Osteoblast (primary cell): ENCODE measurements around the gene OPCML. TPM values are rescaled to one million over a fixed set of nuclear protein-coding genes. Genes with fewer than 3 reads are reported as not detected.

ENCODE experiments used
- DNase-seq: peaks from one replicate; pipeline ENCODE4 v3.0.0; 2011; ENCODE audit warnings: low spot score, mixed read lengths; ENCODE audit not compliant: insufficient read length; ENCODE audit errors: missing footprints
- H2AFZ ChIP-seq: 2 replicates; pipeline ENCODE4 v1.6.0; 2011; ENCODE audit warnings: mild to moderate bottlenecking, low read length
- H3K27ac ChIP-seq: 2 replicates; pipeline ENCODE4 v1.5.1; 2011; ENCODE audit warnings: mild to moderate bottlenecking, low read depth, low read length, moderate library complexity
- H3K27me3 ChIP-seq: 2 replicates; pipeline ENCODE4 v1.6.0; 2012; ENCODE audit warnings: mild to moderate bottlenecking, control low read depth, inconsistent platforms, low read length, moderate library complexity; ENCODE audit not compliant: insufficient read depth
- H3K36me3 ChIP-seq: 2 replicates; pipeline ENCODE4 v1.5.1; 2011; ENCODE audit warnings: mild to moderate bottlenecking, low read length, control low read depth, moderate library complexity; ENCODE audit not compliant: insufficient read depth
- H3K4me1 ChIP-seq: 2 replicates; pipeline ENCODE4 v1.5.1; 2011; ENCODE audit warnings: mild to moderate bottlenecking, low read length, control low read depth, moderate library complexity; ENCODE audit not compliant: insufficient read depth
- H3K4me2 ChIP-seq: 2 replicates; pipeline ENCODE4 v1.6.0; 2011; ENCODE audit warnings: mild to moderate bottlenecking, low read length; ENCODE audit not compliant: insufficient read depth
- H3K4me3 ChIP-seq: fragments of 200-600 bp; sonication (generic); 3 replicates; pipeline ENCODE4 v1.5.1; 2012; ENCODE audit warnings: mild to moderate bottlenecking, low read length, inconsistent platforms; ENCODE audit not compliant: insufficient read depth
- H3K79me2 ChIP-seq: 2 replicates; pipeline ENCODE4 v1.6.0; 2012; ENCODE audit warnings: mild to moderate bottlenecking, low read length, control low read depth, inconsistent platforms; ENCODE audit not compliant: insufficient read depth
- H3K9me3 ChIP-seq: 2 replicates; pipeline ENCODE4 v1.5.1; 2011; ENCODE audit warnings: low read depth, low read length, control low read depth
- H4K20me1 ChIP-seq: 2 replicates; pipeline ENCODE4 v1.6.0; 2012; ENCODE audit warnings: mild to moderate bottlenecking, low read length, control low read depth; ENCODE audit not compliant: insufficient read depth
- total RNA-seq: library from RNA; depleted of rRNA; stranded (reverse); fragments of >200 nt; gene quantifications from 2 replicates; pipeline ENCODE4 v1.2.3, GENCODE V29; 2012
- TF ChIP-seq, protein P1 (sequence below): IDR thresholded peaks from 2 replicates; pipeline ENCODE4 v1.5.1; 2011; ENCODE audit warnings: mild to moderate bottlenecking, low read depth, low read length, moderate library complexity; ENCODE audit errors: extremely low read depth

OPCML gene
- total RNA-seq, 1 donor, result 0.36 TPM

DNA sequence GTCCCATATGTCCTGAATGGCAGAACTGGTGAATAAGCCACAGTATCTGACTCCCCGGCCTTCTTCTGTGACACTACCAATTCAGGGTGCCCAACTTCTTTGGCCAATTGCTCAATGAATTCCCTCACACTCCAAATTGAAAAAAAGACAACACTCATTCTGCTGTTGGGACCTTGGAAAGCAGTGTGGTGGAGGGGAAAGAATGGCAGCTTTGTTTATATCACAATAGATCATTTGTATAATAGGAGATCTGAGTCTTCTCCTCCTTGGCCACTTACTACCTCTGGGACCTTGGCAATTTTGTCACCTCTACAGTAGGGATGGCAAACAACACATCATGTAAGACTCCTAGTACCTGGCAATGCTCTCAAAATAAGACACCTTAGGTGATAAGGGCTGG, 64.6 kb downstream of the OPCML start:
- TF ChIP-seq, protein P1, sequence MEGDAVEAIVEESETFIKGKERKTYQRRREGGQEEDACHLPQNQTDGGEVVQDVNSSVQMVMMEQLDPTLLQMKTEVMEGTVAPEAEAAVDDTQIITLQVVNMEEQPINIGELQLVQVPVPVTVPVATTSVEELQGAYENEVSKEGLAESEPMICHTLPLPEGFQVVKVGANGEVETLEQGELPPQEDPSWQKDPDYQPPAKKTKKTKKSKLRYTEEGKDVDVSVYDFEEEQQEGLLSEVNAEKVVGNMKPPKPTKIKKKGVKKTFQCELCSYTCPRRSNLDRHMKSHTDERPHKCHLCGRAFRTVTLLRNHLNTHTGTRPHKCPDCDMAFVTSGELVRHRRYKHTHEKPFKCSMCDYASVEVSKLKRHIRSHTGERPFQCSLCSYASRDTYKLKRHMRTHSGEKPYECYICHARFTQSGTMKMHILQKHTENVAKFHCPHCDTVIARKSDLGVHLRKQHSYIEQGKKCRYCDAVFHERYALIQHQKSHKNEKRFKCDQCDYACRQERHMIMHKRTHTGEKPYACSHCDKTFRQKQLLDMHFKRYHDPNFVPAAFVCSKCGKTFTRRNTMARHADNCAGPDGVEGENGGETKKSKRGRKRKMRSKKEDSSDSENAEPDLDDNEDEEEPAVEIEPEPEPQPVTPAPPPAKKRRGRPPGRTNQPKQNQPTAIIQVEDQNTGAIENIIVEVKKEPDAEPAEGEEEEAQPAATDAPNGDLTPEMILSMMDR, result no peak
- peak; percentile 30 for DNase-seq
- H3K4me1 ChIP-seq, result no peaks in the 10 kb centered on the region
- H3K9me3 ChIP-seq, result peaks cover 4% of the 10 kb centered on the region
- no peaks in the 10 kb centered on the region for H3K27me3 ChIP-seq
- H3K79me2 ChIP-seq, result no peaks in the 10 kb centered on the region
- no peak overlapping the region for H3K27ac ChIP-seq
- no peak overlapping the region for H3K4me2 ChIP-seq
- H4K20me1 ChIP-seq, result no peaks in the 10 kb centered on the region
- no peak overlapping the region for H2AFZ ChIP-seq
- no peak overlapping the region for H3K4me3 ChIP-seq
- H3K36me3 ChIP-seq, result no peaks in the 10 kb centered on the region

DNA sequence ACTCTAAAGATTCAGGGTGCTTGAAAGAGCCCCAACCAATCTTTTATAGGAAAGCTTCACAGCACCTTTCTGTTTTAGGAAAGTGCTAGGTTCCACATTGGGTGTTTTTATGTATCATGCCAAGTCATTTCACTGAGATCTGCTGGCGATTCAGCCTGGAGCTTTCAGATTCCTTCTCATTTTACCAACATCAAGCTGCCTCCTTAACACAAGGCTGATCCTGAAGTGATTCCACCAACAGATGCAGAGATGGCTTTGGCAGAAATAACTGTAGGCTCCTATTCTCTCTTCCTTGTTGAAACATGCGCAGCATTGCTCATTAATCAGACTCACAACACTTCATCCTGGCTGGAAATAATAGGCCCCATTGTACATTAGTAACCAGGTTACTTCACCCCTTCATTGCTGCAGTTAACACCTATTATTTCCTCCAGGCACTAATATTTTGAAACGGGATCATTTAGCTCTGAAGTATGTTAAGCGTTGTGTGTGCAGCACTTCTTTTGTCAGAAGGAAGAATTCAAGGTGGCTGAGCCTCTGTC, 89.0 kb downstream of the OPCML start:
- Histone ChIP-seq H3K4me2 (no peak overlapping the region), H2AFZ (no peak overlapping the region), H3K9me3 (peaks cover 3% of the 10 kb centered on the region), H3K4me1 (no peaks in the 10 kb centered on the region), H3K27ac (no peak overlapping the region), H3K36me3 (no peaks in the 10 kb centered on the region), H3K27me3 (no peaks in the 10 kb centered on the region), H4K20me1 (no peaks in the 10 kb centered on the region), H3K79me2 (no peaks in the 10 kb centered on the region), H3K4me3 (no peak overlapping the region)
- no peak for DNase-seq
- TF ChIP-seq, protein P1, result no peak

DNA sequence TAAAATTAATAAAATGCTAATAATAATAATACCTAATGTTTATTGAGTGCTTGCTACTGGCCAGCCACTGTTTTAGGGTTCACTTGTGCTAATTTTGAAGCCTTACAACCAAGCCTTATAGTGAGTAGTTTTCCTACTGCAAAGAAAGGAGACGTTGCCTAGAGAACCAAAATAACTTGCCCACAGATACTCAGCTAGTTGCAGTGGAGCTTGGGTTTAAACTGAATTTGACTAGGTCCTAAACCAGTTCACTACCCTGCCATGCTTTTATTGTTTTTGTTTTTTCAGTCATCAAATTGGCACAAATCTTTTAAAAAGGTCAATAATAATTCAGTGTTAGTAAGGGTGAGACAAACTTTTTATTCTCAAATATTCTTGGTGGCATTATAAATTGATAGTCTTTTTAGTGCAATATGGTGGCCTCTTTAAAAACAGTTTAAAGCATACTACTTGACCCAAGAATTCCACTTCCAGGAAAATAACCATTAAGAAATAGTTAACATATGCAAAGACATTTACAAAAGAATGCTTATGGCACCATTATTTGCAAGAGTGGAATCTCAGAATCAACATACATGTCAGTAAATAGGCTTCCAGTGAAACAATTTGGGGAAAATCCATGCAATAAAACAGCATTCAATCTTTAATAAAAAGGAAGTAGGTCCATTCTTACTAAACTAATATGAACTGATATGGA, 90.2 kb downstream of the OPCML start:
- Histone ChIP-seq H3K79me2 (no peaks in the 10 kb centered on the region), H3K4me3 (no peak overlapping the region), H3K27ac (no peak overlapping the region), H2AFZ (no peak overlapping the region), H3K27me3 (no peaks in the 10 kb centered on the region), H3K36me3 (no peaks in the 10 kb centered on the region), H4K20me1 (no peaks in the 10 kb centered on the region), H3K9me3 (peaks cover 3% of the 10 kb centered on the region), H3K4me2 (no peak overlapping the region), H3K4me1 (no peaks in the 10 kb centered on the region)
- TF ChIP-seq, protein P1, result no peak
- no peak for DNase-seq

DNA sequence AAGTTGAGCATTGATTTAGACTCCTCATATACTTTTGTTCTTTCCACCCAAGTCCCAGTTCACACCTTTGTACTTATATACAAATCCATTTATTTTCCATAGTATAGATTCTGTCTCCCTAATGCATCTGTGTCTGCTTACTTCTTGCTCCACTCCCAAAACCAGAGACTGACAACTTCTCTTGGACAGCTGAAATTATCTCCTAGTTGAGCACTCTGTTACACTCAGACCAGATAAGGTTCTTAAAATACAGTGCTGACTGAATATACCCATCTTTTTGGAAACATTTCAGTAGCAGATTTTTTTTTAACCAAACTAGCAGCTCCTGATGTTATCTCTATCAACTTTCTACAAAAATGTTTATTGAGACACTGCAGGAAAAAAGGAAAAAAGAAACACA, 106.3 kb downstream of the OPCML start:
- no peaks in the 10 kb centered on the region for H3K36me3 ChIP-seq
- no peak overlapping the region for H3K27ac ChIP-seq
- H3K79me2 ChIP-seq, result no peaks in the 10 kb centered on the region
- TF ChIP-seq, protein P1, result no peak
- H3K9me3 ChIP-seq, result peaks cover 5% of the 10 kb centered on the region
- DNase-seq, result no peak
- no peak overlapping the region for H2AFZ ChIP-seq
- no peak overlapping the region for H3K4me3 ChIP-seq
- H3K4me1 ChIP-seq, result no peaks in the 10 kb centered on the region
- H4K20me1 ChIP-seq, result no peaks in the 10 kb centered on the region
- H3K27me3 ChIP-seq, result no peaks in the 10 kb centered on the region
- H3K4me2 ChIP-seq, result no peak overlapping the region
